Coronary artery (tissue), 2 donors: ENCODE measurements around the gene SLC49A4.
A peak's percentile ranks its signal among the peaks of the same experiment; 100 is the strongest.

Experiments
- DNase-seq: peaks from one replicate; pipeline ENCODE4 v3.0.0-alpha.2; 2017; ENCODE audit warnings: low spot score
- H3K27ac ChIP-seq, 2 donors: fragments of 200-600 bp; sonication (generic); one replicate each; pipeline ENCODE4 v1.5.1; 2016 to 2019
- H3K4me3 ChIP-seq: fragments of 200-600 bp; sonication (generic); 2 replicates; pipeline ENCODE4 v1.5.1; 2016; ENCODE audit warnings: mild to moderate bottlenecking, moderate library complexity
- TF ChIP-seq, protein P1 (sequence below): fragments of 200-600 bp; sonication (generic); IDR thresholded peaks from one replicate; pipeline ENCODE4 v1.5.1; 2019; ENCODE audit warnings: antibody characterized with exemption

The SLC49A4 gene

DNA sequence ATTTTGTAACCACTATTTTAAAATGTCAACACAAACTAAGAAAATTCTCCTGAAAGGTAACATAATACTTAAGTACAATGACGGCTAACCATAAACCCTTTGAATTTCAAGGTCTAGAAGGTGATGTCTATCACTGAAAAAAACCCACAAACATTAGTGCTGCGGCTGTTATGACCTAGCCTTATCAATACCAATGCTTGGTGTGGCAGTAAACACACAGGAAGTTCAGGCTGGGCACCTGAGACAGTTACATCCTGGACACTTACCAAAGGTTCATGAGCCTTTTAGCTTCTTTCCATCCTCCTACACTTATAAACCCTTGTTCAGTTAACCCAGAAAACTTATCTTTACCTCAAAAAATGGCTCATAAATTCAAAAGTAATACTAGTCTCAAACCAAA lies 7.0 kb upstream of the SLC49A4 start:
- H3K27ac ChIP-seq: no peak overlapping the region
- H3K4me3 ChIP-seq: no peak overlapping the region
- DNase-seq: no peak
- TF ChIP-seq, protein P1, sequence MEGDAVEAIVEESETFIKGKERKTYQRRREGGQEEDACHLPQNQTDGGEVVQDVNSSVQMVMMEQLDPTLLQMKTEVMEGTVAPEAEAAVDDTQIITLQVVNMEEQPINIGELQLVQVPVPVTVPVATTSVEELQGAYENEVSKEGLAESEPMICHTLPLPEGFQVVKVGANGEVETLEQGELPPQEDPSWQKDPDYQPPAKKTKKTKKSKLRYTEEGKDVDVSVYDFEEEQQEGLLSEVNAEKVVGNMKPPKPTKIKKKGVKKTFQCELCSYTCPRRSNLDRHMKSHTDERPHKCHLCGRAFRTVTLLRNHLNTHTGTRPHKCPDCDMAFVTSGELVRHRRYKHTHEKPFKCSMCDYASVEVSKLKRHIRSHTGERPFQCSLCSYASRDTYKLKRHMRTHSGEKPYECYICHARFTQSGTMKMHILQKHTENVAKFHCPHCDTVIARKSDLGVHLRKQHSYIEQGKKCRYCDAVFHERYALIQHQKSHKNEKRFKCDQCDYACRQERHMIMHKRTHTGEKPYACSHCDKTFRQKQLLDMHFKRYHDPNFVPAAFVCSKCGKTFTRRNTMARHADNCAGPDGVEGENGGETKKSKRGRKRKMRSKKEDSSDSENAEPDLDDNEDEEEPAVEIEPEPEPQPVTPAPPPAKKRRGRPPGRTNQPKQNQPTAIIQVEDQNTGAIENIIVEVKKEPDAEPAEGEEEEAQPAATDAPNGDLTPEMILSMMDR: no peak

DNA sequence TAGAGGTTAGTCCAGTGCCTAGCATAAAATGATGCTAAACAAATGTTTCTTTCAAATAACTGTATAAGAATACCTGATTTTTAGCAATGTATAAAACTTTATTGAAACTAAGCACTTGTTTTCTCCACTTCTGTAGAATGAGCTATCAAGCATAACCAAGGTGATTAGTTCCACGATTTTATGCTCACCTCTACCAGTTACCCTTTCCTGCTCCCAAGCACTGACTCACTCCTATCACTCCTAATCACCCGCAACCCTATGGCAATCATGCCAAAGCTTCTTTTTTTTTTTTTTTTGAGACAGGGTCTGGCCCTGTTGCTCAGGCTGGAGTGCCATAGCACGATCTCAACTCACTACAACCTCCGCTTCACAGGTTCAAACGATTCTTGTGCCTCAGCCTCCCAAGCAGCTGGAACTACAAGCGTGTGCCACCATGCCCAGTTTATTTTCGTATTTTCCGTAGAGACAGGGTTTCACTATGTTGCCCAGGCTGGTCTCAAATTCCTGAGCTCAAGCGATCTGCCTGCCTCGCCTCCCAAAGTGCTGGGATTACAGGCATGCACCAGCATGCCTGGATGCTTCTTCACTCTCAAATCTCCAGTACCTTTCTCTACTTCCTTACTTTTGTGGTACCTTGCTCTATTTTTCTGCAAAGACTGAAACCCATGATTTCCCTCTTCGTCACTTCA lies 5.1 kb upstream of the SLC49A4 start:
- H3K4me3 ChIP-seq: no peak overlapping the region
- TF ChIP-seq, protein P1: no peak
- DNase-seq: no peak
- H3K27ac ChIP-seq: no peak overlapping the region

DNA sequence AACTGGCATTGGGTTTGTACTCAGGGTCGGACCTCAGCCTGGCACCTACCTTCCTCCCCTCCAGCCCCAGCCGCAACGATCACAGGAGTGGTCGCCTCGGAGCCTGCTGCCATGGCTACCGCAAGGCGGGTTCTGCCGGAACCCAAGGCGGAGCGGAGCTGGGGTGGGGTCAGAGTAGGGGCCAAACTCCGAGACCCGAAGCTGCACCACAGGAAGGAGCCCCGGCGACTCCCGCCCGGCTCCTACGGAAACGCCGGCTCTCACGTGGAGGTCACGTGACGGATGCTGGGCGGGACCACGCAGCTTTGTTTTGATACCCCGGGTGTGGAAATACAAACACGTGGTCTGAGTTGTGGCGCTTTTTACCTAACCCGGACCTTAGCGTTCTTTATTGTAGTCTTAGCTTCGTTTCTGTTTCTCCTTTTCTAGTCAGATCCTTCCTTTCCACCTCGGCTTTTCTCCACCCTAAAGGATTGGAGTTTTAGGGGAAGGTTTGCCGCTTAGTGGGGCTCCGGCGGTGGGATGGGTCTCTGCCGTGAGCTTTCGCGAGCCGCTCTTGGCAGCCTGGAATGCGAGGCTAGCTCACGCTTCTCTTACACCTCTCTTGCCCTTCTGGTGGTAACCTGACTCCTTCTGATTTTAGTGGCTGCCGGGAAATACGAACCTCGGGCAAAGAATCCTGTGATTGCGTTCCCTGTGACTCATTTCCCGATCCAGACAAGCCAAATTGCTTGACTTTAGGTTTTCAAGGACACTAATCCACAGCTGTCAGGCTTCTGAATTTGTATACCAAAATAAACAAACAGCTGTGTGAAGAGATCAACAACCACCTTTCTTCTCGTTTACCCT lies 1.1 kb upstream of the SLC49A4 start, which contains the start of gene HSPBAP1:
Gene HSPBAP1 (minus strand): TSS at position 264 of the 849 bp plus-strand sequence. CDS start 151 bp downstream, at position 113.
- TF ChIP-seq, protein P1: no peak
- Histone ChIP-seq H3K27ac (peak within 1 kb of the TSS; percentile 92 to 99), H3K4me3 (peak within 1 kb of the TSS; percentile 78)
- peak; percentile 95 for DNase-seq

GRCh38 chr3:122794483-122794778 lies 438 bp upstream of the SLC49A4 start:
- no peak for DNase-seq
- H3K27ac ChIP-seq: peak overlapping the region; percentile 92 to 99
- TF ChIP-seq, protein P1: no peak
- peak overlapping the region; percentile 78 for H3K4me3 ChIP-seq

- TF ChIP-seq, protein P1: no peak
- Histone ChIP-seq H3K4me3 (peak overlapping the region; percentile 78), H3K27ac (peak overlapping the region; percentile 92 to 99)
- no peak for DNase-seq
These were observed 866 bp downstream of the SLC49A4 start for GRCh38 chr3:122795674-122796195.

- H3K27ac ChIP-seq: no peak overlapping the region
- no peak overlapping the region for H3K4me3 ChIP-seq
- TF ChIP-seq, protein P1: no peak
- DNase-seq: no peak
These were observed 2.4 kb downstream of the SLC49A4 start for GRCh38 chr3:122797291-122797690.
